Activated T-cell treated with anti-CD3 and anti-CD28 coated beads for 4 hours (primary cell): ENCODE measurements around the gene SREBF1.

ENCODE experiments used
- DNase-seq: peaks from one replicate; pipeline ENCODE4 v3.0.0-alpha.2; 2020

The SREBF1 gene

GRCh38 chr17:17774009-17774881 lies 62.5 kb downstream of the SREBF1 start:
- no peak for DNase-seq

DNA sequence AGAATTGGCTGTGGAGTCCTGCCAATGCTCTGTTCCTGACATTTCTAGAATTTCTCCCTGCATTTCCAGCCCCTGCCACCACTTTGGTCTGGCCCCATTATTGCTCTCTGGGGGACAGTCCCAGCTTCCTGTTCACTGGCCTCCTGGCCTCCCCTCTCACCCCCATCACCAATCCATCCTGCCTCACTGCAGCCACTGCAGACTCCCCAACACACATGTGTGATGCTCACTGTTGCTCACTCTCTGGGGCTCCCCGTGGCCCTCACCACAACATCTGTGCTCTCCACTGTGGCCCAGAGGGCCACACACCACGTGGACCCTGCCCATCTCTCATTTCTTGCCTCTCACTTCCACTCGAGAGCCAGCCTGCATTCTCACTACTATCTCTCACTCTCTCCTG lies 64.6 kb downstream of the SREBF1 start:
- no peak for DNase-seq

GRCh38 chr17:17771498-17772201 lies 65.1 kb downstream of the SREBF1 start:
- DNase-seq: no peak

DNA sequence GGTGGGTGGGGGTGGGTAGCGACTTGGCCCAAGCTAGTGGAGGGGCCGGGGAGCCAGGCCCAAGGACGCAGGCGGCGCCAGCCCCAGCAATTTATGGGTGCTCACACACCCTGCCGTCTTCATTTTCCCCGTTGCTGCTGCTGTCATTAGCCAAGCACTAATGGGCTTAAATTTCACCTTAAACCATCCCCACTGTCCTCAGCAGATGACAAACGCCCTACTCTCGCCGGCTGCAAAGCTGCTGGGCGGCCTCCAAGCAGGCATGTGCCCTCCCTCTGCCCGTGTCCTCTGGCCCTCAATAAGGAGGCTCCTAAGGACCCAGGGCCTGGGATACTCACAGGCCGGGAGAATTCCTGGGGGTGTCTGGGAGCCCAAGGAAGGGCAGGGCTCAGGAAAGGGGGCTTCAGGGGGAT lies 66.1 kb downstream of the SREBF1 start:
- no peak for DNase-seq

GRCh38 chr17:17769869-17770631 lies 66.7 kb downstream of the SREBF1 start:
- no peak for DNase-seq

DNA sequence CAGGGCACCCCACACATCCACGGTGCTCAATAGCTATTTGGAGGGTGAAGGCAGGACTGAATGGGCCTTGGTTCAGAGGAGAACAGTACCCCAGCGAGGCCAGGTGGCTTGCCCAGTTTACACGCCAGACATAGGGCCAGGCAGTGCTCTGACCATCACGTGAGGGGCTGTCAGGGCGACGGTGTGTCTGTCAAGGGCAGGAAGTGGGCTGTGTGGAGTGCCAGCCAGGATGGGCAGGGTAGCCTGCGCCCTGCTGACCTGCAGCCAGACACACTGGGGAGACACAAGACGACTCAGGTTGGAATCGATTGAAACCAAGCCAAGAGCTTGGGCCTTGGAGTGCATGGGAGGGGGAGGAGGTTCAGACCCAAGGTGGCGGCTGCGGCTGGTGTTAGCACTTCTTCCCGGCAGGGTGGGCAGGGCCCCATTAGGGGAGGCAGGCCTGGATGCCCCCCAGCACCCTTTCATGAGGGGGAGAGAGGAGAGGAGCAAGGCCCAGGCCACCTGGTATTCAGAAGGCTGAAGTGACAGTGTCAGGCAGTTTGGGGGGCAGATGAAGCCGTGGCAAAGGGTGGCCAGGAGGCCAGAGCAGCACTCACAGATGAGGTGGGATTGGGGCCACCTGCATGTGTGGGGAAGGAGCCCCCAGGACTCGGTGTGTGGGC lies 68.2 kb downstream of the SREBF1 start:
- no peak for DNase-seq

GRCh38 chr17:17767887-17768418 lies 68.8 kb downstream of the SREBF1 start:
- no peak for DNase-seq

DNA sequence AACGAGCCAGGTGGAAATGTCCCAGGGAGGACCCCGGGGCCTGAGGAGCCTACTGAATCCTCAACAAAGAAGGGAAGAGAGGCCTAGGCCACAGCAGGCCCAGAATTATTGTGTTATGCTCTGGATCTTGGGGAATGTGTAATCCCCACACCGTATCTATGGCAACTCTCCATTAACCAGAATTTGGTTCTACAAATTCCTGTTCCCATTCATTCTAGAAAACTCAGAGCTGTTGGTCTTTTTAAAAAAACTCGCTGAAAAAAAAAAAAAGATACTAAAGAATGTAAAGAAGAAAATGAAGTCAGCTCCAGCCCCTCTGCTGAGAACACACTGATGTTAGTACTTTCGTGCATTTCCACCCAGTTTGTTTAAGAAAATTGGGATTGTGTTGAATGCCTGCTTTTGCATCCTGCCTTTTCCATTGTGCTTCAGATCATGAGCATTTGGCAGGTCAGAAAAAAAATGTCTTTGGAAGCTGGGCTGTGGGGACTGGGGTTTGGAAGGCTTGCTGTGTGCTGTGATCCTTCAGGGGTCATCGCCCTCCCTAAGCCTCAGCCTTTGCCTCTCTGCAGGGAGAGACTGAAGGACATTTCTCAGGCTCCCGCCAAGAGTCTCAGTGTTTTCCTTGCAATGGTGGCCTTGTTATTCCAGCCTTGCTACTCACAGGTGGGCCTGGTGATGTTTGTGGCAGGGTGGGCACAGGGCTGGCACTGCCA lies 69.5 kb downstream of the SREBF1 start:
- DNase-seq: no peak

- DNase-seq: no peak
Measured at GRCh38 chr17:17766744-17767120, 70.1 kb downstream of the SREBF1 start.

GRCh38 chr17:17766077-17766743 lies 70.6 kb downstream of the SREBF1 start:
- DNase-seq: no peak

- DNase-seq: no peak
Measured at GRCh38 chr17:17765359-17766076, 71.3 kb downstream of the SREBF1 start.

DNA sequence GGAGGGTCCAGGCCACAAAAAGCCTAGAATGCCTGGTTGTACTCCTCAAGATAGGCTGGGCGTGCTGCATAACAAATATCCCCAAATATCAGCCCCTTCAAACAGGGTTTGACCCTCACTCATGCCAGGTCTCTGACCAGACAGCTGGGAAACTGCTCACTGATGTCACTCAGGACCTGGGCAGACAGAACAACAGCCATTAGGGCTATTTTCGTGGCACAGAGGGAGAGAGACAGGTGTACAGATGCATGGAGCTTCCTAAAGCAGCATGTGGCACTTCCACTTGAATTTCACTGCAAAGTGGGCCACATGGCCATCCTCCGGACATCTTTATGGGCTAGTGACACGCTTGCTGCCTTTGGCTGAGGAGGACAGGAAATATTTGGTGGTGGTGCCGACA lies 73.1 kb downstream of the SREBF1 start:
- no peak for DNase-seq

DNA sequence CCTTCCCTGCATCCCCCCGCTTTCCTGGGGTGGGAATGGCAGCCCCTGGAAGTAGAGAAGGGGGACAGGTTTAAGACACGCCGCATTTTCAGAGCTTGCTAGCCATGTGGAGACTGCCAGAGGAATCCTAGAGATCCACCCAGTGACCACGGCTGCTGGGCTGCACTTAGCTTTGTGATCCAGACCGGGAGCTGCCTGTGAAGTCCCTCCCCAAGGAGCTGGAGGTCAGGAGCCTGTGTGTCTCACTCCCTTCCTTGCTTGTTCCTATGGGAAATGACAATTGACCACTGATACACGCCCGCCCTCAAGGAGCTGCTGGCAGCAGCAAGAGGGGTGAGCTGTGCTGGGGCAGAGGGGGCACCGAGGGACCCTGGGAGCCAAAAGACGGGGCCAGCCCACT lies 73.7 kb downstream of the SREBF1 start:
- DNase-seq: no peak

- DNase-seq: no peak
Measured at GRCh38 chr17:17762744-17763105, 74.1 kb downstream of the SREBF1 start.
